Measurements from ENCODE around the gene SNRNP200. TPM values are rescaled to one million over a fixed set of nuclear protein-coding genes. Genes with fewer than 3 reads are reported as not detected.

The SNRNP200 gene
- total RNA-seq, 2 experiments from 2014 or later, result 79.3 to 216 TPM

DNA sequence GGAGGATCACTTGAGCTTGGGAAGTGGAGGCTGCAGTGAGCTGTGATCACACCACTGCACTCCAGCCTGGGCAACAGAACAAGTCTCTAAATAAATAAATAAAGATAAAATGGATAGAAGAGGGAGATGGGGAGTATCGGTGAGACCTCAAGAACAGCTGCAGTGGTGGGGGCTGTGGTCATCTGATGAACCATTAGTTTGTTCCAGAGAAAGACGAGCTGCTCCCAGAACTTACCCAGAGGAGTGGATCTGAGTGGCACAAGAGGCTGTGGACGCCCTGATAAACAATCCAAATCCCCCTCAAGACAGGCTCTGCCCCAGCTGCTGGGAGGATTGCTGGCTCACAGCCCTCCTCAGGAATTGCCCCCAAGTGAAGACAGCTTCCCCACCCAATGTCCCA, 66.3 kb downstream of the SNRNP200 start:
- POLR2A ChIA-PET, result interaction anchor here (0.9 to 5.2 kb wide), 2 partner anchors 21 to 30 kb away, joined by 3 to 22 read pairs; partner anchors contain the start of gene STARD7

DNA sequence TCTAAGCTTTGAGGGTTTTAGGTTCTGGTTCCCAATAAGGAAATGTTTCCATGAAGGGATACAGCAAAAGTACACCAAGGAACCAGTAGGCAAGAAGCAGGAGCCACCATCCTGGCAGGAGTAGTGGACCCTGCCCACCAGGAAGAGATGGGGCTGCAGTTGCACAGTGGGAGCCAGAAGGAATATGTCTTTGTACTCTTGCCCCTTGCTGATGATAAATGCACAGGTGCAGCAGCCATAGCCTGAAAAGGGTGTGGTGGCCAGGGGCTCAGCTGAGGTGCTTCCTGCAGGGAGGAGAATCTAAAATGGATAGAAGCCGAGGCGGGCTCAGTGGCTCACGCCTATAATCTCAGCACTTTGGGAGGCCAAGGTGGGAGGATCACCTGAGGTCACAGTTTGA, 67.1 kb downstream of the SNRNP200 start:
- CTCF ChIA-PET (ENCODE audit: unreplicated experiment), result no interaction called here
- Histone ChIP-seq H3K4me2 (ENCODE audit: low read length) (no peak overlapping the region), H3K27ac (ENCODE audit: low read depth, low read length, poor library complexity, severe bottlenecking) (no peak overlapping the region), H4K20me1 (ENCODE audit: insufficient read depth, low read length) (no peaks in the 10 kb centered on the region), H3K4me3 (ENCODE audit: low read depth, low read length, poor library complexity, severe bottlenecking) (no peak overlapping the region), H2AFZ (ENCODE audit: low read length) (no peak overlapping the region), H3K36me3 (ENCODE audit: insufficient read depth, low read length) (no peaks in the 10 kb centered on the region; the same call in 1 of the 2 replicates), H3K9me2 (ENCODE audit: insufficient read depth, low read length) (no peaks in the 10 kb centered on the region), H3K4me1 (ENCODE audit: insufficient read depth, low read length, poor library complexity, severe bottlenecking) (peaks cover 60% of the 10 kb centered on the region), H3K79me2 (ENCODE audit: insufficient read depth, low read depth, low read length) (no peaks in the 10 kb centered on the region), H3K9me3 (ENCODE audit: low read length) (no peaks in the 10 kb centered on the region)
- no peak for DNase-seq (ENCODE audit: low spot score)
- POLR2A ChIA-PET, result interaction anchor here (1.0 to 5.2 kb wide), 3 partner anchors 18 to 46 kb away, joined by 3 to 22 read pairs (median 7); partner anchors contain the start of gene STARD7
- BruUV-seq (replicated peaks), result no TSS peak
- TF ChIP-seq EZH2phosphoT487 (IDR thresholded peaks at IDR 0.05; ENCODE audit: borderline replicate concordance, low read depth, low read length), result no peak
- TF ChIP-seq, protein P1, sequence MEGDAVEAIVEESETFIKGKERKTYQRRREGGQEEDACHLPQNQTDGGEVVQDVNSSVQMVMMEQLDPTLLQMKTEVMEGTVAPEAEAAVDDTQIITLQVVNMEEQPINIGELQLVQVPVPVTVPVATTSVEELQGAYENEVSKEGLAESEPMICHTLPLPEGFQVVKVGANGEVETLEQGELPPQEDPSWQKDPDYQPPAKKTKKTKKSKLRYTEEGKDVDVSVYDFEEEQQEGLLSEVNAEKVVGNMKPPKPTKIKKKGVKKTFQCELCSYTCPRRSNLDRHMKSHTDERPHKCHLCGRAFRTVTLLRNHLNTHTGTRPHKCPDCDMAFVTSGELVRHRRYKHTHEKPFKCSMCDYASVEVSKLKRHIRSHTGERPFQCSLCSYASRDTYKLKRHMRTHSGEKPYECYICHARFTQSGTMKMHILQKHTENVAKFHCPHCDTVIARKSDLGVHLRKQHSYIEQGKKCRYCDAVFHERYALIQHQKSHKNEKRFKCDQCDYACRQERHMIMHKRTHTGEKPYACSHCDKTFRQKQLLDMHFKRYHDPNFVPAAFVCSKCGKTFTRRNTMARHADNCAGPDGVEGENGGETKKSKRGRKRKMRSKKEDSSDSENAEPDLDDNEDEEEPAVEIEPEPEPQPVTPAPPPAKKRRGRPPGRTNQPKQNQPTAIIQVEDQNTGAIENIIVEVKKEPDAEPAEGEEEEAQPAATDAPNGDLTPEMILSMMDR (conservative IDR thresholded peaks at IDR 0.05; ENCODE audit: low read length), result no peak
- intact Hi-C loops (cut with micrococcal nuclease; ENCODE audit: unreplicated experiment), result no loop called here

More for the DNA sequence above, 66.3 kb downstream of the SNRNP200 start:
- Histone ChIP-seq H3K9me3 (ENCODE audit: low read length) (no peaks in the 10 kb centered on the region), H3K27ac (ENCODE audit: low read depth, low read length, poor library complexity, severe bottlenecking) (no peak overlapping the region), H3K4me3 (ENCODE audit: low read depth, low read length, poor library complexity, severe bottlenecking) (no peak overlapping the region), H3K4me1 (ENCODE audit: insufficient read depth, low read length, poor library complexity, severe bottlenecking) (peaks cover 52% of the 10 kb centered on the region), H3K79me2 (ENCODE audit: insufficient read depth, low read depth, low read length) (no peaks in the 10 kb centered on the region), H2AFZ (ENCODE audit: low read length) (no peak overlapping the region), H4K20me1 (ENCODE audit: insufficient read depth, low read length) (no peaks in the 10 kb centered on the region), H3K36me3 (ENCODE audit: insufficient read depth, low read length) (no peaks in the 10 kb centered on the region; the same call in 1 of the 2 replicates), H3K4me2 (ENCODE audit: low read length) (no peak overlapping the region), H3K9me2 (ENCODE audit: insufficient read depth, low read length) (no peaks in the 10 kb centered on the region)
- BruUV-seq (replicated peaks), result no TSS peak
- CTCF ChIA-PET (ENCODE audit: unreplicated experiment), result interaction anchor here (0.6 kb wide), 1 partner anchor 23 kb away, joined by 3 read pairs; no protein-coding TSS in a partner anchor
- intact Hi-C loops (cut with micrococcal nuclease; ENCODE audit: unreplicated experiment), result no loop called here
- TF ChIP-seq, protein P1 (conservative IDR thresholded peaks at IDR 0.05; ENCODE audit: low read length), result no peak
- TF ChIP-seq EZH2phosphoT487 (IDR thresholded peaks at IDR 0.05; ENCODE audit: borderline replicate concordance, low read depth, low read length), result no peak
- no peak for DNase-seq (ENCODE audit: low spot score)

DNA sequence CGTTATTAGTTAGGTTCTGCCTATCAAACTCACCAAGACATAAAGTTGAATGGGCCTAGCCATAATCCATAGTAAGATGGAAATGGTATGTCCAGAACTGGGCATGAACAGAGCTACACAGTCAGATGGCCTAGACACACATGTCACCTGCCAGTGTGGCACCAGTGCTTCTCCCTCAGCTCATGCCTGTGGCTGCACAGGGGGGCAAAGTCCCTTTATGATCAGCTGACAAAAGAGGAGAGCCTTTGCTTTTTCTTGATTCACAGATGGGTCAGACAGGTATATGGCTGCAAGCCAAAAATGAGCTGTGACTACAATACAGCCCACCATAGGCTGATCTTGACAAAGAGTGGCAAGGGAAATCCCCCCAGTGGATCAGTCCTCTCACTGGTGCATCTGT, 68.5 kb downstream of the SNRNP200 start:
- no peaks in the 10 kb centered on the region for H4K20me1 ChIP-seq (ENCODE audit: insufficient read depth, low read length)
- no TSS peak for BruUV-seq (replicated peaks)
- H3K4me1 ChIP-seq (ENCODE audit: insufficient read depth, low read length, poor library complexity, severe bottlenecking), result peaks cover 54% of the 10 kb centered on the region
- TF ChIP-seq, protein P1 (conservative IDR thresholded peaks at IDR 0.05; ENCODE audit: low read length), result no peak
- no peak for TF ChIP-seq EZH2phosphoT487 (IDR thresholded peaks at IDR 0.05; ENCODE audit: borderline replicate concordance, low read depth, low read length)
- H3K27ac ChIP-seq (ENCODE audit: low read depth, low read length, poor library complexity, severe bottlenecking), result no peak overlapping the region
- H3K4me3 ChIP-seq (ENCODE audit: low read depth, low read length, poor library complexity, severe bottlenecking), result no peak overlapping the region
- H3K36me3 ChIP-seq (ENCODE audit: insufficient read depth, low read length), result no peaks in the 10 kb centered on the region; the same call in 1 of the 2 replicates
- CTCF ChIA-PET (ENCODE audit: unreplicated experiment), result no interaction called here
- H3K4me2 ChIP-seq (ENCODE audit: low read length), result no peak overlapping the region
- H3K9me3 ChIP-seq (ENCODE audit: low read length), result no peaks in the 10 kb centered on the region
- no peak for DNase-seq (ENCODE audit: low spot score)
- no peaks in the 10 kb centered on the region for H3K9me2 ChIP-seq (ENCODE audit: insufficient read depth, low read length)
- intact Hi-C loops (cut with micrococcal nuclease; ENCODE audit: unreplicated experiment), result no loop called here
- H2AFZ ChIP-seq (ENCODE audit: low read length), result no peak overlapping the region
- POLR2A ChIA-PET, result interaction anchor here (0.6 to 1.2 kb wide), 2 partner anchors 19 to 23 kb away, joined by 3 to 7 read pairs; no protein-coding TSS in a partner anchor
- H3K79me2 ChIP-seq (ENCODE audit: insufficient read depth, low read depth, low read length), result no peaks in the 10 kb centered on the region
